Tibial nerve (tissue), 4 donors: Measurements from ENCODE around the gene ZGLP1. TPM values are rescaled to one million over a fixed set of nuclear protein-coding genes. Genes with fewer than 3 reads are reported as not detected.
"Not testable (repeated sequence)": the region's sequence is repeated elsewhere in the genome, so short reads cannot be mapped to it uniquely, and the experiment has no call there.

ENCODE experiments used
- DNase-seq, 2 donors: peaks; one replicate each; pipeline ENCODE4 v3.0.0-alpha.2; 2019; ENCODE audit warnings: low spot score in 2 of 2
- H3K27ac ChIP-seq, 4 donors: fragments of 200-600 bp; sonication (generic) in 3 of 4; one replicate each; pipeline ENCODE4 v1.5.1; 2017 to 2019; ENCODE audit warnings: mild to moderate bottlenecking in 1 of 4
- H3K27me3 ChIP-seq, 2 donors: fragments of 200-600 bp; sonication (generic) in 1 of 2; one replicate each; pipeline versions ENCODE4 v1.5.1 to v1.6.0; 2017 to 2019
- H3K36me3 ChIP-seq, 3 donors: fragments of 200-600 bp; sonication (generic); one replicate each; pipeline ENCODE4 v1.5.1; 2018 to 2019
- H3K4me1 ChIP-seq, 4 donors: fragments of 200-600 bp; sonication (generic) in 3 of 4; one replicate each; pipeline ENCODE4 v1.5.1; 2017 to 2019
- H3K4me3 ChIP-seq, 4 donors: fragments of 200-600 bp; sonication (generic) in 3 of 4; one replicate each; pipeline ENCODE4 v1.5.1; 2017 to 2019; ENCODE audit warnings: mild to moderate bottlenecking in 1 of 4, moderate library complexity in 1 of 4
- H3K9me3 ChIP-seq, 4 donors: fragments of 200-600 bp; sonication (generic) in 3 of 4; one replicate each; pipeline ENCODE4 v1.5.1; 2017 to 2019
- EP300 ChIP-seq, 2 donors: sonication (generic); formaldehyde crosslinking; IDR thresholded peaks; one replicate each; pipeline ENCODE4 v1.6.1; 2017; ENCODE audit warnings: antibody characterized with exemption in 2 of 2, mild to moderate bottlenecking in 1 of 2
- POLR2A ChIP-seq, 2 donors: fragments of 450-650 bp; IDR thresholded peaks; one replicate each; pipeline ENCODE4 v1.6.1; 2017; ENCODE audit warnings: antibody characterized with exemption in 2 of 2, mild to moderate bottlenecking in 2 of 2, moderate library complexity in 2 of 2
- WGBS, 2 donors: methylation state at CpG; one replicate each; pipeline ENCODE4 v1.1.5; 2018; 5-methylcytosine and 5-hydroxymethylcytosine counted together
- total RNA-seq, 4 donors: library from RNA; depleted of rRNA; stranded (reverse); fragments of >200 nt; gene quantifications; one replicate each; pipeline ENCODE4 v1.1.0, GENCODE V29; 2016
- TF ChIP-seq, protein P1 (sequence below), 5 experiments: fragments of 200-600 bp in 3 of 5; fragments of 450-650 bp in 2 of 5; sonication (generic) in 3 of 5; IDR thresholded peaks; one replicate each; pipeline ENCODE4 v1.5.1; 2016 to 2019; ENCODE audit warnings: antibody characterized with exemption in 5 of 5, mild to moderate bottlenecking in 3 of 5, moderate library complexity in 2 of 5

ZGLP1 gene
- total RNA-seq, 4 donors from 2014 or later: 2.9 to 4.5 (median 3.5) TPM

DNA sequence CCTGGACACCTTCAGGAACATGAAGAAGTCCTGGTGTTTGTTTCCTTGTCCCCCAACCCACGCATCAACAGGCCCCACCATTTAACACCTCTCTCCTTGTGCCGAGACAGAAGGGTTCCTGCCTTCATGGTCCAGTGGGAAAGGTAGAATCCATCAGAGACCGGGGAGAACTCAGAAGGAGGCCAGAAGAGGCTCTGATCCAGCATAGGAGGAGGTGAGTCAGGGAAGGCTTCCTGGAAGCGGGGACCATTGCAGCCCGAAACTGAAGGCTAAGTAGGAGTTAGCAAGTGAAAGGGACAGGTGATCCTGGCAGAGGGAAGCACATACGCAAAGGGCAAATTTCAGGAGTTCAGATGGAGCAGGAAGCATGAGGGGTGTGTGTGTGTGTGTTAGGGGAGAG is 29.3 kb upstream of the ZGLP1 start:
- Histone ChIP-seq H3K9me3 (no peaks in the 10 kb centered on the region), H3K36me3 (no peaks in the 10 kb centered on the region), H3K27me3 (no peaks in the 10 kb centered on the region), H3K4me3 (peak overlapping the region in 1 of 4 donors; percentile 33), H3K4me1 (peaks cover 0 to 13% (median 2%) of the 10 kb centered on the region in 4 donors), H3K27ac (peak overlapping the region in 1 of 4 donors; percentile 65)
- 75 to 80% methylated on average over 6 of the region's 6 CpGs for WGBS, 2 donors
- no peak for TF ChIP-seq POLR2A (IDR thresholded peaks at IDR 0.05)
- TF ChIP-seq EP300 (IDR thresholded peaks at IDR 0.05): no peak
- TF ChIP-seq, protein P1, sequence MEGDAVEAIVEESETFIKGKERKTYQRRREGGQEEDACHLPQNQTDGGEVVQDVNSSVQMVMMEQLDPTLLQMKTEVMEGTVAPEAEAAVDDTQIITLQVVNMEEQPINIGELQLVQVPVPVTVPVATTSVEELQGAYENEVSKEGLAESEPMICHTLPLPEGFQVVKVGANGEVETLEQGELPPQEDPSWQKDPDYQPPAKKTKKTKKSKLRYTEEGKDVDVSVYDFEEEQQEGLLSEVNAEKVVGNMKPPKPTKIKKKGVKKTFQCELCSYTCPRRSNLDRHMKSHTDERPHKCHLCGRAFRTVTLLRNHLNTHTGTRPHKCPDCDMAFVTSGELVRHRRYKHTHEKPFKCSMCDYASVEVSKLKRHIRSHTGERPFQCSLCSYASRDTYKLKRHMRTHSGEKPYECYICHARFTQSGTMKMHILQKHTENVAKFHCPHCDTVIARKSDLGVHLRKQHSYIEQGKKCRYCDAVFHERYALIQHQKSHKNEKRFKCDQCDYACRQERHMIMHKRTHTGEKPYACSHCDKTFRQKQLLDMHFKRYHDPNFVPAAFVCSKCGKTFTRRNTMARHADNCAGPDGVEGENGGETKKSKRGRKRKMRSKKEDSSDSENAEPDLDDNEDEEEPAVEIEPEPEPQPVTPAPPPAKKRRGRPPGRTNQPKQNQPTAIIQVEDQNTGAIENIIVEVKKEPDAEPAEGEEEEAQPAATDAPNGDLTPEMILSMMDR (IDR thresholded peaks at IDR 0.05): no peak
- no peak for DNase-seq

DNA sequence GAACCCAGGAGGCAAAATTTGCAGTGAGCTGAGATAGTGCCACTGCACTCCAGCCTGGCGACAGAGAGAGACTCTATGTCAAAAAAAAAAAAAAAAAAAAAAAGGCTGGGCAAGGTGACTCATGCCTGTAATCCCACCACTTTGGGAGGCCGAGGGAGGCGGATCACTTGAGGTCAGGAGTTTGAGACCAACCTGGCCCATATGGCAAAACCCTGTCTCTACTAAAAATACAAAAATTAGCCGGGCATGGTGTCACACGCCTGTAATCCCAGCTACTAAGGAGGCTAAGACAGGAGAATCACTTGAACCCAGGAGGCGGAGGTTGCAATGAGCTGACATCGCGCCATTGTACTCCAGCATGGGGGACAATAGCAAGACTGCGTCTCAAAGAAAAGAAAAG is 27.1 kb upstream of the ZGLP1 start:
- not testable (repeated sequence) for H3K27ac ChIP-seq, H3K36me3 ChIP-seq, H3K9me3 ChIP-seq, DNase-seq, H3K4me3 ChIP-seq, H3K27me3 ChIP-seq
- 91 to 96% methylated on average over 9 of the region's 9 CpGs for WGBS, 2 donors
- peaks cover 0 to 28% (median 12%) of the 10 kb centered on the region in 4 donors for H3K4me1 ChIP-seq

DNA sequence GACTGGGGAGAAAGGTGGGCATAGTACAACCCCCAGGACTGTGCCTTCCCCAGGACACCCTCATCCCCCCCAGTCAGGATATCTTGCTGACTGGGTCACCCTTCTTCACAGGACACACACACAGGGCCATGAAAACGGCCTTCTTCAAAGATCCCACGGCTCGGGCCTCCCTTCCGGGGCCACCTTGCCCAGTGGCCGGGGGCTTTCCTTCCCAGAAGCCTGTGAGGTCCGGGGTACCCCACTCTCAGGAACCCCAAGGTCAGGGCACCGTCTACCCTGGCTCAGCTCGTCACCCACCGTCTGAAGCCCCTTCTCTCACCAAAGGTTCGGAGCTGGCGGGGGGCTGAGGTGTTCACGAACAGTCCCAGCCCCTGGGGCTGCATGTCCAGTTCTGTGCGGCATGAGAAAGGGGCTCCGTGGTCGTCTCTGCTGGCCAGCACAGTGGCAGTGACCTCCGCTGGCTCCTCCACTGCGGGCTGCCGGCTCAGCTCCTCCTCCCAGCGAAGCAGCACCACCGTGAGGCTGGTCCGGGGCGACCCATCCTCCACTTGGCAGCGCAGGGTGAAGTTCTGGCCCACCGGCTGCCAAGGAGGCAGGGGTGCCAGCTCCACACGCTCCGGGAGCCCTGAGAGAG is 25.9 kb upstream of the ZGLP1 start:
- WGBS, 2 donors: 55 to 69% methylated on average over 22 to 23 of the region's 26 CpGs
- Histone ChIP-seq H3K4me3 (peak overlapping the region in 1 of 4 donors; percentile 92), H3K9me3 (no peaks in the 10 kb centered on the region), H3K27me3 (no peaks in the 10 kb centered on the region), H3K4me1 (peaks cover 0 to 32% (median 13%) of the 10 kb centered on the region in 4 donors), H3K36me3 (peaks cover 0 to 4% (median 0%) of the 10 kb centered on the region in 3 donors), H3K27ac (peak overlapping the region in 3 of 4 donors; percentile 70 to 97 (median 92))
- TF ChIP-seq, protein P1 (IDR thresholded peaks at IDR 0.05): no peak
- TF ChIP-seq POLR2A (IDR thresholded peaks at IDR 0.05): no peak
- TF ChIP-seq EP300 (IDR thresholded peaks at IDR 0.05): no peak
- DNase-seq: no peak

GRCh38 chr19:10334588-10335351 is 25.2 kb upstream of the ZGLP1 start:
- Histone ChIP-seq H3K4me3 (peak overlapping the region; percentile 69 to 92 (median 91)), H3K27me3 (no peaks in the 10 kb centered on the region), H3K27ac (peak overlapping the region in 3 of 4 donors; percentile 92 to 99 (median 97)), H3K9me3 (no peaks in the 10 kb centered on the region), H3K36me3 (peaks cover 0 to 11% (median 0%) of the 10 kb centered on the region in 3 donors), H3K4me1 (peaks cover 0 to 32% (median 13%) of the 10 kb centered on the region in 4 donors)
- DNase-seq: peak; percentile 92 to 95
- WGBS, 2 donors: 14 to 37% methylated on average over 34 to 57 of the region's 59 CpGs
- TF ChIP-seq, protein P1 (IDR thresholded peaks at IDR 0.05): no peak
- TF ChIP-seq EP300 (IDR thresholded peaks at IDR 0.05) (peak; percentile 72 to 87), POLR2A (IDR thresholded peaks at IDR 0.05) (peak in 1 of 2 donors; percentile 77)

DNA sequence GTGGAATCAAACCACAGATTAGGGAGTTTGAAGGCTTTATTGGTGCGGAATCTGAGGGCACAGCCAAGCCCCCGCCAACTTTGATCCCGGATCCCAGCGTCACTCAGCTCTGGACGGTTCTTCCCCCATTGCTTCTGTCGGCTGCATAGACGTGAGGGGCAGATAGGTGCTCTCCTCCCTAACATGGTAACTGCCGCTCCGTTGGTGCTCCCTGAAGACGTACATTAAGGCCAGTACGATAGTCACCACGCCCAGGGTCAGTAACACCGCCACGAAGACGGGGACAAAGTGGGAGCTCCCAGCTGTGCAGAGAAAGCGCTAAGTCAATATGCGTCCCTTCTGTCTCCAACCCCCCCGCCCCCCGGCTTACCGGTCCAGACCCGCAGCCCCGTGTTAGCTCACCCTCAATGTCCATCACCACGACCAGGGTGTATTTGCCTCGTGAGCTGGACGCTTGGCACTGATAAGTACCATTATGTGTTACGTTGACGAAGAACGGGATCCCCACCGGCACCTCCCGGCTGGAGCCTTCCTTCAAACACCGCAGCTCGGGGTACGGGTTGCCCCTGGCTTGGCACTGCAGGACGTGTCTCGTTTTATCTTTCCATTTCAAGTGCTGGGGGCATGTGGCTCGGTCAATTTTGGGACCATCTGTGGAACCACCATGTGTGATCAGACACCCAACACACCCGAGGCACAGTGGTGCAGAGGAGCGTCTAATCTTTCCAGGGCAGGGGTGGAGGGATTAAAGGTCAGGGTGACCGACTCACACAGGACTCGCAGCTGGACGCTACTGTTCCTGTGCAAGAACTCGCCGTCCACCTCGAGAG is 24.4 kb upstream of the ZGLP1 start:
- no peak for TF ChIP-seq POLR2A (IDR thresholded peaks at IDR 0.05)
- H3K9me3 ChIP-seq: no peaks in the 10 kb centered on the region
- H3K27me3 ChIP-seq: no peaks in the 10 kb centered on the region
- H3K4me1 ChIP-seq: peaks cover 0 to 32% (median 13%) of the 10 kb centered on the region in 4 donors
- DNase-seq: no peak
- H3K36me3 ChIP-seq: peaks cover under 1 to 19% (median 3%) of the 10 kb centered on the region in 3 donors
- H3K4me3 ChIP-seq: peak overlapping the region; percentile 69 to 92 (median 91)
- peak overlapping the region; percentile 80 to 99 (median 94) for H3K27ac ChIP-seq
- 11 to 12% methylated on average over 42 of the region's 44 CpGs for WGBS, 2 donors
